ENCODE data around the gene DAPK1. TPM values are rescaled to one million over a fixed set of nuclear protein-coding genes. Genes with fewer than 3 reads are reported as not detected.

The DAPK1 gene
- total and polyA plus RNA-seq, 9 donors: 14.9 to 24.3 (median 18.8) TPM

- Histone ChIP-seq H3K27me3 (ENCODE audit: control insufficient read depth, insufficient read depth, low read length) (no peaks in the 10 kb centered on the region), H3K4me1 (ENCODE audit: control insufficient read depth, insufficient read depth, low read length) (no peaks in the 10 kb centered on the region), H3K27ac (ENCODE audit: low read length) (no peak overlapping the region), H3K4me3 (ENCODE audit: low read length) (no peak overlapping the region), H3K9me3 (replicated peaks; ENCODE audit: control insufficient read depth, low read depth, low read length) (no peaks in the 10 kb centered on the region), H3K36me3 (ENCODE audit: control insufficient read depth, insufficient read depth, low read length) (no peaks in the 10 kb centered on the region)
- DNase-seq: no peak
- WGBS (ENCODE audit: insufficient coverage): 40% methylated on average over 1 of the region's 6 CpGs
Observed at GRCh38 chr9:87718852-87719612, 221.4 kb downstream of the DAPK1 start.

GRCh38 chr9:87720173-87720572, 222.5 kb downstream of the DAPK1 start:
- Histone ChIP-seq H3K36me3 (ENCODE audit: control insufficient read depth, insufficient read depth, low read length) (no peaks in the 10 kb centered on the region), H3K4me1 (ENCODE audit: control insufficient read depth, insufficient read depth, low read length) (no peaks in the 10 kb centered on the region), H3K27me3 (ENCODE audit: control insufficient read depth, insufficient read depth, low read length) (no peaks in the 10 kb centered on the region), H3K4me3 (ENCODE audit: low read length) (no peak overlapping the region), H3K27ac (ENCODE audit: low read length) (no peak overlapping the region), H3K9me3 (replicated peaks; ENCODE audit: control insufficient read depth, low read depth, low read length) (no peaks in the 10 kb centered on the region)
- WGBS (ENCODE audit: insufficient coverage): no CpG with 5 or more reads among the region's 2 CpGs
- no peak for DNase-seq

- H3K9me3 ChIP-seq (replicated peaks; ENCODE audit: control insufficient read depth, low read depth, low read length): no peaks in the 10 kb centered on the region
- 90% methylated on average over 1 of the region's 5 CpGs for WGBS (ENCODE audit: insufficient coverage)
- peaks cover 16% of the 10 kb centered on the region for H3K4me1 ChIP-seq (ENCODE audit: control insufficient read depth, insufficient read depth, low read length)
- no peak overlapping the region for H3K4me3 ChIP-seq (ENCODE audit: low read length)
- H3K36me3 ChIP-seq (ENCODE audit: control insufficient read depth, insufficient read depth, low read length): peaks cover 1% of the 10 kb centered on the region
- peaks cover 4% of the 10 kb centered on the region for H3K27me3 ChIP-seq (ENCODE audit: control insufficient read depth, insufficient read depth, low read length)
- peak; percentile 80 for DNase-seq
- peak overlapping the region; percentile 29 for H3K27ac ChIP-seq (ENCODE audit: low read length)
Observed at GRCh38 chr9:87722393-87723088, 224.9 kb downstream of the DAPK1 start.

- WGBS (ENCODE audit: insufficient coverage): under 1% methylated on average over 18 of the region's 25 CpGs
- peak; percentile 65 for DNase-seq
- Histone ChIP-seq H3K9me3 (replicated peaks; ENCODE audit: control insufficient read depth, low read depth, low read length) (no peaks in the 10 kb centered on the region), H3K4me3 (ENCODE audit: low read length) (peak overlapping the region; percentile 84), H3K27ac (ENCODE audit: low read length) (peak overlapping the region; percentile 94), H3K36me3 (ENCODE audit: control insufficient read depth, insufficient read depth, low read length) (peaks cover 17% of the 10 kb centered on the region), H3K27me3 (ENCODE audit: control insufficient read depth, insufficient read depth, low read length) (peaks cover 4% of the 10 kb centered on the region), H3K4me1 (ENCODE audit: control insufficient read depth, insufficient read depth, low read length) (peaks cover 16% of the 10 kb centered on the region)
Observed at GRCh38 chr9:87725356-87725899, 227.8 kb downstream of the DAPK1 start.

GRCh38 chr9:87725900-87726709, 228.4 kb downstream of the DAPK1 start, which contains the start of gene CTSL:
Gene CTSL, plus strand, starts transcription at chr9:87726119. Its CDS starts 1,485 bp downstream, at chr9:87727604.
- Histone ChIP-seq H3K27me3 (ENCODE audit: control insufficient read depth, insufficient read depth, low read length) (peaks cover 4% of the 10 kb centered on the region), H3K4me3 (ENCODE audit: low read length) (peak within 1 kb of the TSS; percentile 84), H3K9me3 (replicated peaks; ENCODE audit: control insufficient read depth, low read depth, low read length) (no peaks in the 10 kb centered on the region), H3K36me3 (ENCODE audit: control insufficient read depth, insufficient read depth, low read length) (peaks cover 22% of the 10 kb centered on the region), H3K4me1 (ENCODE audit: control insufficient read depth, insufficient read depth, low read length) (peaks cover 16% of the 10 kb centered on the region), H3K27ac (ENCODE audit: low read length) (peak within 1 kb of the TSS; percentile 94)
- DNase-seq: peak; percentile 92
- WGBS (ENCODE audit: insufficient coverage): under 1% methylated on average over 67 of the region's 67 CpGs

GRCh38 chr9:87729246-87729645, 231.6 kb downstream of the DAPK1 start:
- no CpG with 5 or more reads among the region's 2 CpGs for WGBS (ENCODE audit: insufficient coverage)
- Histone ChIP-seq H3K36me3 (ENCODE audit: control insufficient read depth, insufficient read depth, low read length) (peaks cover 27% of the 10 kb centered on the region), H3K27me3 (ENCODE audit: control insufficient read depth, insufficient read depth, low read length) (peaks cover 4% of the 10 kb centered on the region), H3K4me1 (ENCODE audit: control insufficient read depth, insufficient read depth, low read length) (peaks cover 16% of the 10 kb centered on the region), H3K4me3 (ENCODE audit: low read length) (no peak overlapping the region), H3K9me3 (replicated peaks; ENCODE audit: control insufficient read depth, low read depth, low read length) (no peaks in the 10 kb centered on the region), H3K27ac (ENCODE audit: low read length) (no peak overlapping the region)
- DNase-seq: no peak

- H3K36me3 ChIP-seq (ENCODE audit: control insufficient read depth, insufficient read depth, low read length): peaks cover 27% of the 10 kb centered on the region
- no peaks in the 10 kb centered on the region for H3K27me3 ChIP-seq (ENCODE audit: control insufficient read depth, insufficient read depth, low read length)
- no peaks in the 10 kb centered on the region for H3K9me3 ChIP-seq (replicated peaks; ENCODE audit: control insufficient read depth, low read depth, low read length)
- H3K27ac ChIP-seq (ENCODE audit: low read length): no peak overlapping the region
- peaks cover 9% of the 10 kb centered on the region for H3K4me1 ChIP-seq (ENCODE audit: control insufficient read depth, insufficient read depth, low read length)
- DNase-seq: no peak
- no peak overlapping the region for H3K4me3 ChIP-seq (ENCODE audit: low read length)
- no CpG with 5 or more reads among the region's 2 CpGs for WGBS (ENCODE audit: insufficient coverage)
Observed at GRCh38 chr9:87731321-87731720, 233.7 kb downstream of the DAPK1 start.

- DNase-seq: no peak
- Histone ChIP-seq H3K36me3 (ENCODE audit: control insufficient read depth, insufficient read depth, low read length) (peaks cover 27% of the 10 kb centered on the region), H3K4me3 (ENCODE audit: low read length) (no peak overlapping the region), H3K27ac (ENCODE audit: low read length) (no peak overlapping the region), H3K4me1 (ENCODE audit: control insufficient read depth, insufficient read depth, low read length) (no peaks in the 10 kb centered on the region), H3K9me3 (replicated peaks; ENCODE audit: control insufficient read depth, low read depth, low read length) (no peaks in the 10 kb centered on the region), H3K27me3 (ENCODE audit: control insufficient read depth, insufficient read depth, low read length) (no peaks in the 10 kb centered on the region)
- whole genome bisulfite sequencing (ENCODE audit: insufficient coverage): no CpG with 5 or more reads among the region's 1 CpG
Observed at GRCh38 chr9:87732344-87732743, 234.7 kb downstream of the DAPK1 start.

GRCh38 chr9:87732756-87733155, 235.1 kb downstream of the DAPK1 start:
- WGBS (ENCODE audit: insufficient coverage): no CpG with 5 or more reads among the region's 3 CpGs
- H3K27ac ChIP-seq (ENCODE audit: low read length): no peak overlapping the region
- no peaks in the 10 kb centered on the region for H3K9me3 ChIP-seq (replicated peaks; ENCODE audit: control insufficient read depth, low read depth, low read length)
- H3K4me1 ChIP-seq (ENCODE audit: control insufficient read depth, insufficient read depth, low read length): no peaks in the 10 kb centered on the region
- H3K4me3 ChIP-seq (ENCODE audit: low read length): no peak overlapping the region
- no peaks in the 10 kb centered on the region for H3K27me3 ChIP-seq (ENCODE audit: control insufficient read depth, insufficient read depth, low read length)
- H3K36me3 ChIP-seq (ENCODE audit: control insufficient read depth, insufficient read depth, low read length): peaks cover 25% of the 10 kb centered on the region
- DNase-seq: no peak

Data from muscle of leg (tissue), 11 donors.